Parathyroid adenoma (tissue), 2 donors: ENCODE results near the gene UPK3A.
A peak's percentile ranks its signal among the peaks of the same experiment; 100 is the strongest.

Source experiments
- H2AFZ ChIP-seq: fragments of 300-600 bp; sonication (generic); one replicate; pipeline ENCODE4 v1.7.0; 2017; ENCODE audit warnings: antibody characterized with exemption, mild to moderate bottlenecking
- H3K27ac ChIP-seq: fragments of 300-600 bp; sonication (generic); one replicate; pipeline ENCODE4 v1.7.0; 2017
- H3K27me3 ChIP-seq: fragments of 300-600 bp; sonication (generic); one replicate; pipeline ENCODE4 v1.7.0; 2017; ENCODE audit warnings: low read length; ENCODE audit not compliant: control insufficient read depth, insufficient read depth
- H3K36me3 ChIP-seq: fragments of 300-600 bp; sonication (generic); one replicate; pipeline ENCODE4 v1.7.0; 2017; ENCODE audit warnings: low read length; ENCODE audit not compliant: control insufficient read depth, insufficient read depth
- H3K4me1 ChIP-seq: fragments of 300-600 bp; sonication (generic); one replicate; pipeline ENCODE4 v1.7.0; 2017; ENCODE audit warnings: control low read depth
- H3K4me2 ChIP-seq: fragments of 300-600 bp; sonication (generic); one replicate; pipeline ENCODE4 v1.7.0; 2017; ENCODE audit warnings: low read length
- H3K4me3 ChIP-seq: fragments of 300-600 bp; sonication (generic); one replicate; pipeline ENCODE4 v1.7.0; 2017; ENCODE audit warnings: low read depth, low read length
- H3K79me2 ChIP-seq: fragments of 300-600 bp; sonication (generic); one replicate; pipeline ENCODE4 v1.7.0; 2017; ENCODE audit warnings: control low read depth
- H3K9ac ChIP-seq: fragments of 300-600 bp; sonication (generic); one replicate; pipeline ENCODE4 v1.7.0; 2017; ENCODE audit warnings: mild to moderate bottlenecking
- H3K9me3 ChIP-seq: fragments of 300-600 bp; sonication (generic); one replicate; pipeline ENCODE4 v1.7.0; 2017; ENCODE audit warnings: low read length; ENCODE audit not compliant: control insufficient read depth
- CTCF ChIP-seq: fragments of 300-600 bp; sonication (generic); IDR thresholded peaks from one replicate; pipeline ENCODE4 v1.7.0; 2017; ENCODE audit warnings: antibody characterized with exemption, mild to moderate bottlenecking
- donor health status: primary hyperparathyroidism.

The UPK3A gene

GRCh38 chr22:45308391-45308956, 23.7 kb downstream of the UPK3A start:
- H3K79me2 ChIP-seq = no peaks in the 10 kb centered on the region
- H3K27me3 ChIP-seq = no peaks in the 10 kb centered on the region
- H3K27ac ChIP-seq = no peak overlapping the region
- TF ChIP-seq CTCF = no peak
- H3K36me3 ChIP-seq = no peaks in the 10 kb centered on the region
- H3K9me3 ChIP-seq = no peaks in the 10 kb centered on the region
- H3K9ac ChIP-seq = no peak overlapping the region
- H3K4me2 ChIP-seq = no peak overlapping the region
- H3K4me3 ChIP-seq = no peak overlapping the region
- no peaks in the 10 kb centered on the region for H3K4me1 ChIP-seq
- H2AFZ ChIP-seq = peak overlapping the region; percentile 96

DNA sequence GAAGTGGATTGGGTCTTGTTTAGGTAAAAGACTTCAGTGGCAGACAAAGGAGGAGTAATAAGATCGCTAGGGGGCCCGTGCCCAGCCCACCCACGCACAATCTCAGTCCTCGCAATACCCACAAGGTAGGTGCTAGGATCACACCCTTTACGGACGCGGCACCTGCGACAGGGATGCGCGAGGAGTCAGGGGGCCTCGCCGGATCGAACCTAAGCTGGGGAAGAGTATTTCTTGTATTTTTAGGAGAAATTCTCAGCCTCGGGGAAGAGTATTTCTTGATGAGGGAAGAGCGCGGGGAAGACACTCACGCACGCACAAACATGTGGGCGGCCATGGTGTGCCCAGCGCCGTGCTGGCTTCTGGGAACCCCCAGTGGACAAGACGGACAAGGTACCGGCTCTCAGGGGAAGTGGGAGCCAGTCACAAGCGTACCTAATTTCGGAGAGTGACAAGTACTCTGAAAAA, 24.2 kb downstream of the UPK3A start:
- Histone ChIP-seq H3K27ac (peak overlapping the region; percentile 49), H3K4me2 (peak overlapping the region; percentile 91)
- no peak for TF ChIP-seq CTCF

DNA sequence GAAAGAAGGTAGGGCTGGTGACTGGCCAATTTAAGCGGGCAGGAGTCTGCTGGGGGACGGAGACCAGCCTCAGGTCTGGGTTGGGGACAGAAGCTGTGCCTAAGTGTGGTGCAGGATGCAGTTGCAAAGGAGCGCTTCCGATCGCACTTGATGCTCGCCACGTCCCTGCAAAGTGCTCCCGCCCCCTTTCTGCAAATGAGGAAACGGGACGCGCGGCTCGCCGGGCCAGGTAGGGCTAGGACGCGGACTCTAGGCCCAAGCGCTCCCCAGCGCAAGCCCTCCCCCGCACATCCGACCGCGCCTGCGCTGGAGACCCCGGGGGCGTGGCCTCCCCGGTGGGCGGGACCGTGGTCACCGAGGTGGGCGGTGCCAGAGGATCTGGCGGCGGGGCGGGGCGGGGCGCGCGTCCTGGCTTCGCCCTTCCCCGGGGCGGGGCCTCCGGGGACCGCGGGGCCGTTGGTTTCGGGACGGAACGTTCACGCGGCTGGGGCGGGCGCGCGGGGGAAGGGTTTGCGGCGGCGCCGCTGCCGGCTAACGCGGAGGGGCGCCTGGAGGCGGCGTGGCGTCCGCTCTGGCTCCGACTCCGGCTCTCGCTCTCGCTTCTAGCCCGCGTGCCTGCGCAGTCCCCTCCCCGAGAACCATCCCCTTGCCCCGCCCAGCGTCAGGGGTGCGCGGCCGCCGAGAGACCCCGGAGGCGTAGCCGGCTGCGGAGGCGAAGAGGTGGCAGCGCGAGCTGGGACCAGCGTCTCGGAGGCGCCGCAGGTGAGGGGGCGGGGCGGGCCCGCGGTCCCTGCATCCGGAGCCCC, 24.9 kb downstream of the UPK3A start, which contains the start of gene FAM118A:
FAM118A (plus strand) TSS at position 513 of the 806 bp plus-strand sequence. CDS start 12,446 bp downstream, outside the sequence.
- H3K27me3 ChIP-seq = no peaks in the 10 kb centered on the region
- H3K4me1 ChIP-seq = no peaks in the 10 kb centered on the region
- no peak within 1 kb of the TSS for H3K9ac ChIP-seq
- no peaks in the 10 kb centered on the region for H3K9me3 ChIP-seq
- peak within 1 kb of the TSS; percentile 76 for H3K4me3 ChIP-seq
- H3K27ac ChIP-seq = peak within 1 kb of the TSS; percentile 49
- TF ChIP-seq CTCF = peak; percentile 4
- H2AFZ ChIP-seq = peak within 1 kb of the TSS; percentile 96
- no peaks in the 10 kb centered on the region for H3K36me3 ChIP-seq
- no peaks in the 10 kb centered on the region for H3K79me2 ChIP-seq
- peak within 1 kb of the TSS; percentile 91 for H3K4me2 ChIP-seq

More for the DNA sequence above, 24.2 kb downstream of the UPK3A start:
- no peaks in the 10 kb centered on the region for H3K79me2 ChIP-seq
- H3K36me3 ChIP-seq = no peaks in the 10 kb centered on the region
- H3K27me3 ChIP-seq = no peaks in the 10 kb centered on the region
- no peaks in the 10 kb centered on the region for H3K4me1 ChIP-seq
- peak overlapping the region; percentile 76 for H3K4me3 ChIP-seq
- H3K9me3 ChIP-seq = no peaks in the 10 kb centered on the region
- H3K9ac ChIP-seq = no peak overlapping the region
- H2AFZ ChIP-seq = peak overlapping the region; percentile 96

GRCh38 chr22:45310331-45310976, 25.7 kb downstream of the UPK3A start:
- no peaks in the 10 kb centered on the region for H3K27me3 ChIP-seq
- no peaks in the 10 kb centered on the region for H3K9me3 ChIP-seq
- no peak overlapping the region for H3K27ac ChIP-seq
- no peak for TF ChIP-seq CTCF
- no peak overlapping the region for H3K9ac ChIP-seq
- H3K4me2 ChIP-seq = peak overlapping the region; percentile 89
- peak overlapping the region; percentile 76 for H3K4me3 ChIP-seq
- no peaks in the 10 kb centered on the region for H3K79me2 ChIP-seq
- H3K36me3 ChIP-seq = no peaks in the 10 kb centered on the region
- H3K4me1 ChIP-seq = no peaks in the 10 kb centered on the region
- peak overlapping the region; percentile 80 for H2AFZ ChIP-seq
